HCT116 (cell line): ENCODE results near the gene LIPE.

Experiments
- POLR2A ChIP-seq: IDR thresholded peaks from 2 replicates; pipeline ENCODE4 v1.7.0; 2011; ENCODE audit warnings: borderline replicate concordance; ENCODE audit not compliant: insufficient read depth, insufficient read length; ENCODE audit errors: extremely low read depth
- POLR2AphosphoS5 ChIP-seq: IDR thresholded peaks from 2 replicates; pipeline ENCODE4 v1.6.1; 2011; ENCODE audit warnings: mild to moderate bottlenecking, low read depth, low read length, moderate library complexity
- YY1 ChIP-seq: IDR thresholded peaks from 2 replicates; pipeline ENCODE4 v1.6.1; 2011; ENCODE audit warnings: low read length, low read depth, moderate library complexity, mild to moderate bottlenecking; ENCODE audit not compliant: insufficient replicate concordance; ENCODE audit errors: extremely low read depth
- TF ChIP-seq, protein P1 (sequence below), 3 experiments: fragments of 200-600 bp in 1 of 3; sonication (generic) in 1 of 3; IDR thresholded peaks in 2 of 3; conservative IDR thresholded peaks in 1 of 3; 2 replicates each; pipeline ENCODE4 v1.5.1; 2012 to 2017; ENCODE audit warnings: low read depth in 2 of 3, low read length in 2 of 3, antibody characterized with exemption in 1 of 3, borderline replicate concordance in 1 of 3, control low read depth in 1 of 3, mild to moderate bottlenecking in 1 of 3, mixed read lengths in 1 of 3, mixed run types in 1 of 3, moderate library complexity in 1 of 3; ENCODE audit not compliant: insufficient read depth in 1 of 3

- TF ChIP-seq, protein P1, sequence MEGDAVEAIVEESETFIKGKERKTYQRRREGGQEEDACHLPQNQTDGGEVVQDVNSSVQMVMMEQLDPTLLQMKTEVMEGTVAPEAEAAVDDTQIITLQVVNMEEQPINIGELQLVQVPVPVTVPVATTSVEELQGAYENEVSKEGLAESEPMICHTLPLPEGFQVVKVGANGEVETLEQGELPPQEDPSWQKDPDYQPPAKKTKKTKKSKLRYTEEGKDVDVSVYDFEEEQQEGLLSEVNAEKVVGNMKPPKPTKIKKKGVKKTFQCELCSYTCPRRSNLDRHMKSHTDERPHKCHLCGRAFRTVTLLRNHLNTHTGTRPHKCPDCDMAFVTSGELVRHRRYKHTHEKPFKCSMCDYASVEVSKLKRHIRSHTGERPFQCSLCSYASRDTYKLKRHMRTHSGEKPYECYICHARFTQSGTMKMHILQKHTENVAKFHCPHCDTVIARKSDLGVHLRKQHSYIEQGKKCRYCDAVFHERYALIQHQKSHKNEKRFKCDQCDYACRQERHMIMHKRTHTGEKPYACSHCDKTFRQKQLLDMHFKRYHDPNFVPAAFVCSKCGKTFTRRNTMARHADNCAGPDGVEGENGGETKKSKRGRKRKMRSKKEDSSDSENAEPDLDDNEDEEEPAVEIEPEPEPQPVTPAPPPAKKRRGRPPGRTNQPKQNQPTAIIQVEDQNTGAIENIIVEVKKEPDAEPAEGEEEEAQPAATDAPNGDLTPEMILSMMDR (IDR thresholded peaks at IDR 0.05 in 2 of 3, conservative IDR thresholded peaks at IDR 0.05 in 1 of 3; ENCODE audit: borderline replicate concordance in 1 of 3, insufficient read depth in 1 of 3, low read depth in 2 of 3, low read length in 2 of 3): no peak
- TF ChIP-seq POLR2AphosphoS5: no peak
- no peak for TF ChIP-seq POLR2A
- no peak for TF ChIP-seq YY1
Measured at GRCh38 chr19:42469311-42470235, 42.4 kb upstream of the LIPE start.
